GM21723 (cell line): ENCODE data around the gene LMNTD2.
A peak's percentile ranks its signal among the peaks of the same experiment; 100 is the strongest.

ENCODE experiments used
- ATAC-seq: cut with Tn5 transposase; IDR thresholded peaks from one replicate; pipeline ENCODE4 v1.9.1; 2021; ENCODE audit warnings: mild to moderate bottlenecking, moderate library complexity; ENCODE audit not compliant: unreplicated experiment

The LMNTD2 gene

GRCh38 chr11:560305-561147, at the start of gene LMNTD2, which contains the start of gene RASSF7:
Gene LMNTD2, minus strand, starts transcription at chr11:560738. Its CDS starts 22 bp downstream, at chr11:560716.
Gene RASSF7, plus strand, starts transcription at chr11:560970. Its CDS starts 799 bp downstream, at chr11:561769.
- ATAC-seq: peak; percentile 57

GRCh38 chr11:609341-609811, 48.8 kb upstream of the LMNTD2 start:
- ATAC-seq: no peak

GRCh38 chr11:608791-609251, 48.3 kb upstream of the LMNTD2 start:
- ATAC-seq: no peak

GRCh38 chr11:607971-608659, 47.6 kb upstream of the LMNTD2 start:
- ATAC-seq: no peak

- no peak for ATAC-seq
Observed at GRCh38 chr11:607020-607780, 46.7 kb upstream of the LMNTD2 start.

GRCh38 chr11:606245-606644, 45.7 kb upstream of the LMNTD2 start:
- ATAC-seq: no peak

- ATAC-seq: no peak
Observed at GRCh38 chr11:605286-606129, 45.0 kb upstream of the LMNTD2 start.

GRCh38 chr11:603154-603553, 42.6 kb upstream of the LMNTD2 start:
- ATAC-seq: no peak

GRCh38 chr11:601573-602245, 41.2 kb upstream of the LMNTD2 start:
- no peak for ATAC-seq

GRCh38 chr11:598005-598680, 37.6 kb upstream of the LMNTD2 start:
- no peak for ATAC-seq

- ATAC-seq: no peak
Observed at GRCh38 chr11:597166-597725, 36.7 kb upstream of the LMNTD2 start.

GRCh38 chr11:596374-596773, 35.8 kb upstream of the LMNTD2 start:
- ATAC-seq: no peak

GRCh38 chr11:595400-595799, 34.9 kb upstream of the LMNTD2 start:
- ATAC-seq: no peak

GRCh38 chr11:593347-593746, 32.8 kb upstream of the LMNTD2 start:
- ATAC-seq: no peak

- ATAC-seq: no peak
Observed at GRCh38 chr11:592918-593317, 32.4 kb upstream of the LMNTD2 start.

GRCh38 chr11:592501-592900, 32.0 kb upstream of the LMNTD2 start:
- no peak for ATAC-seq

- ATAC-seq: no peak
Observed at GRCh38 chr11:590997-591396, 30.5 kb upstream of the LMNTD2 start.

GRCh38 chr11:589798-590197, 29.3 kb upstream of the LMNTD2 start:
- no peak for ATAC-seq

- no peak for ATAC-seq
Observed at GRCh38 chr11:587978-588380, 27.4 kb upstream of the LMNTD2 start.
